PC-9 (cell line): Measurements from ENCODE around the gene EHBP1.

Source experiments
- CTCF ChIP-seq: fragments of 200-600 bp; sonication (generic); conservative IDR thresholded peaks from 2 replicates; pipeline ENCODE4 v1.6.1; 2017; ENCODE audit warnings: mixed run types, antibody characterized with exemption, mild to moderate bottlenecking, moderate library complexity
- EZH2 ChIP-seq: fragments of 200-600 bp; sonication (generic); IDR thresholded peaks from 2 replicates; pipeline ENCODE4 v1.8.0; 2017; ENCODE audit warnings: antibody characterized with exemption, low read depth

- no peak for TF ChIP-seq CTCF
- TF ChIP-seq EZH2, result no peak
Observed at GRCh38 chr2:62928015-62928414, 222.5 kb downstream of the EHBP1 start.
